Measurements from ENCODE around the gene ABCA12. TPM values are rescaled to one million over a fixed set of nuclear protein-coding genes. Genes with fewer than 3 reads are reported as not detected.

Gene ABCA12
- total RNA-seq, 1 experiment from 2014 or later: not detected

- Histone ChIP-seq H3K9me3 (0 out of 2 replicates have a peak, but pooled peaks cover 3% of the 10 kb centered on the region), H3K4me1 (no peaks in the 10 kb centered on the region), H3K36me3 (ENCODE audit: control insufficient read depth, insufficient read depth, low read length) (no peaks in the 10 kb centered on the region), H3K27me3 (replicated peaks; ENCODE audit: control insufficient read depth, insufficient read depth, low read length) (no peaks in the 10 kb centered on the region), H3K4me3 (ENCODE audit: low read depth, low read length) (no peak overlapping the region)
- intact Hi-C loops (cut with micrococcal nuclease; ENCODE audit: unreplicated experiment): loop anchor here (1.0 kb wide), 1 partner anchor 15 kb away; no protein-coding TSS in a partner anchor
- ChIA-PET POLR2A (no interaction called here), CTCF (no interaction called here)
- DNase-seq: no peak
- no peak for TF ChIP-seq CTCF (IDR thresholded peaks at IDR 0.05; ENCODE audit: insufficient read depth in 1 of 2, low read depth in 1 of 2, low read length in 1 of 2, severe bottlenecking in 1 of 2, unreplicated experiment in 1 of 2)
- H3K4me3 Mint-ChIP-seq (ENCODE audit: unreplicated experiment): no peak overlapping the region
- no peaks in the 10 kb centered on the region for H3K4me1 Mint-ChIP-seq (ENCODE audit: low read depth, unreplicated experiment)
- H3K27ac Mint-ChIP-seq (ENCODE audit: unreplicated experiment): no peak overlapping the region
- peaks cover 20% of the 10 kb centered on the region for H3K9me3 Mint-ChIP-seq (ENCODE audit: unreplicated experiment)
- peaks cover 4% of the 10 kb centered on the region for H3K27me3 Mint-ChIP-seq (ENCODE audit: insufficient read depth, unreplicated experiment)
- no TSS peak for BruUV-seq (replicated peaks)
- H3K36me3 Mint-ChIP-seq (ENCODE audit: insufficient read depth, unreplicated experiment): no peaks in the 10 kb centered on the region
Observed at GRCh38 chr2:215160081-215160480, 21.7 kb upstream of the ABCA12 start.

GRCh38 chr2:215156453-215156852, 18.0 kb upstream of the ABCA12 start:
- no peaks in the 10 kb centered on the region for H3K9me3 Mint-ChIP-seq (ENCODE audit: unreplicated experiment)
- H3K9me3 ChIP-seq: no peaks in the 10 kb centered on the region
- H3K4me3 ChIP-seq (ENCODE audit: low read depth, low read length): no peak overlapping the region
- no peak overlapping the region for H3K27ac Mint-ChIP-seq (ENCODE audit: unreplicated experiment)
- DNase-seq: no peak
- H3K36me3 ChIP-seq (ENCODE audit: control insufficient read depth, insufficient read depth, low read length): no peaks in the 10 kb centered on the region
- TF ChIP-seq CTCF (IDR thresholded peaks at IDR 0.05; ENCODE audit: insufficient read depth in 1 of 2, low read depth in 1 of 2, low read length in 1 of 2, severe bottlenecking in 1 of 2, unreplicated experiment in 1 of 2): no peak
- H3K4me1 Mint-ChIP-seq (ENCODE audit: low read depth, unreplicated experiment): no peaks in the 10 kb centered on the region
- no peaks in the 10 kb centered on the region for H3K4me1 ChIP-seq
- H3K27me3 Mint-ChIP-seq (ENCODE audit: insufficient read depth, unreplicated experiment): peaks cover 4% of the 10 kb centered on the region
- H3K4me3 Mint-ChIP-seq (ENCODE audit: unreplicated experiment): no peak overlapping the region
- H3K36me3 Mint-ChIP-seq (ENCODE audit: insufficient read depth, unreplicated experiment): no peaks in the 10 kb centered on the region
- intact Hi-C loops (cut with micrococcal nuclease; ENCODE audit: unreplicated experiment): no loop called here
- BruUV-seq (replicated peaks): no TSS peak
- H3K27me3 ChIP-seq (replicated peaks; ENCODE audit: control insufficient read depth, insufficient read depth, low read length): no peaks in the 10 kb centered on the region
- ChIA-PET POLR2A (no interaction called here), CTCF (no interaction called here)

- ChIA-PET CTCF (interaction anchor here (0.5 kb wide), 1 partner anchor 834 kb away, joined by 4 read pairs; no protein-coding TSS in a partner anchor), POLR2A (no interaction called here)
Observed at GRCh38 chr2:215149894-215150293, 11.5 kb upstream of the ABCA12 start.

More at GRCh38 chr2:215149894-215150293, 11.5 kb upstream of the ABCA12 start:
- intact Hi-C loops (cut with micrococcal nuclease; ENCODE audit: unreplicated experiment): no loop called here
- TF ChIP-seq CTCF (IDR thresholded peaks at IDR 0.05; ENCODE audit: insufficient read depth in 1 of 2, low read depth in 1 of 2, low read length in 1 of 2, severe bottlenecking in 1 of 2, unreplicated experiment in 1 of 2): no peak
- Histone ChIP-seq H3K27me3 (replicated peaks; ENCODE audit: control insufficient read depth, insufficient read depth, low read length) (no peaks in the 10 kb centered on the region), H3K4me1 (no peaks in the 10 kb centered on the region), H3K4me3 (ENCODE audit: low read depth, low read length) (no peak overlapping the region), H3K36me3 (ENCODE audit: control insufficient read depth, insufficient read depth, low read length) (no peaks in the 10 kb centered on the region), H3K9me3 (no peaks in the 10 kb centered on the region)
- Mint-ChIP-seq H3K27ac (ENCODE audit: unreplicated experiment) (no peak overlapping the region), H3K4me3 (ENCODE audit: unreplicated experiment) (no peak overlapping the region), H3K4me1 (ENCODE audit: low read depth, unreplicated experiment) (no peaks in the 10 kb centered on the region), H3K27me3 (ENCODE audit: insufficient read depth, unreplicated experiment) (no peaks in the 10 kb centered on the region), H3K36me3 (ENCODE audit: insufficient read depth, unreplicated experiment) (no peaks in the 10 kb centered on the region), H3K9me3 (ENCODE audit: unreplicated experiment) (no peaks in the 10 kb centered on the region)
- no TSS peak for BruUV-seq (replicated peaks)
- DNase-seq: no peak
